Measurements from ENCODE around the gene USP2.

Gene USP2

DNA sequence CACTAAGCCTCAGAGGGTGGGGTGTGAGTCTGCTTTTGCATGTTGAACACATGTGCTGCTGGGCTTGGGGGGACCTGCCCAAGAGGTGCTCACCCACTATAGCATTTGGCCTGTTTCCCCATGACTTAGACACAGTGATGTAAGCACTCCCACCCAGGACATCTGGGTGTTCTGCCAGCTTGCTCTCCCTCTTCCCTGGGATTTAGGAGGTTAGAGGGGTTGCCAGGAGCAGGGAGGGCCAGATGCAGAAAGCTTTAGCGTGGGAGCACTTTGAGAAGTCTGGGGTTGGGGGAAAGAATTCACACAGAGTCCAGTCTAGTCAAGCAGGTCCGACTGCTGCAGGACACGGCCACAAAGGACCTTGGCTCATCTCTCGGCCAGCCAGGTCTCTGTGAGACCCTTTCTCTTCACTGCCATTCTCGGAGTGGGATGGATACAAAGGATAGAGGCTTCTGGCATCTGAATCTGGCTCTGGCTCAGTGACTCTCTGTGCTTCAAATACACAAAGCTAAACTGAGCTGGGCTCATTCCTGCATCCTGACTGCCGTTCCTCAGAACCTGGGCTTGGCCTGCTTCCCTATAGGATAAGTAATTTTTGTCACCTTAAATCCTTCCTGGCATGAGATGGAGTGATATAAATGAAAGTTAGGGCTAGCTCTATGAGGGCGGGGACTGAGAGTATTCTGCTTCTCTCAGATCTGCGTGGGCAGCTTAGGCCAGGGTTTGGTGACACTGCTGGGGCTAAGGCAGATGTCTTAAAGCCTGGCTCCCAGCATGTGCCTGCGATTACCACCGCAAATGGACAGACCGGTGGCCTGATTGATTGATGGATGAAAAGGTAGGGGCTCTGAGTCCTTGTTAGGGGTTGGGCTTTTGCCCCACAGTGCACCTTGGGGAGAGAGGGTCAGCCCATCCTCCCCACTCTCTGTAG lies 14.5 kb downstream of the USP2 start:
- no peak overlapping the region for H3K4me3 ChIP-seq (ENCODE audit: low read depth, low read length)

- no peak overlapping the region for H3K4me3 ChIP-seq (ENCODE audit: low read depth, low read length)
Measured at GRCh38 chr11:119365071-119365591, 16.4 kb downstream of the USP2 start.

- H3K4me3 ChIP-seq (ENCODE audit: low read depth, low read length): peak overlapping the region; percentile 27
Measured at GRCh38 chr11:119363851-119364590, 17.5 kb downstream of the USP2 start.

DNA sequence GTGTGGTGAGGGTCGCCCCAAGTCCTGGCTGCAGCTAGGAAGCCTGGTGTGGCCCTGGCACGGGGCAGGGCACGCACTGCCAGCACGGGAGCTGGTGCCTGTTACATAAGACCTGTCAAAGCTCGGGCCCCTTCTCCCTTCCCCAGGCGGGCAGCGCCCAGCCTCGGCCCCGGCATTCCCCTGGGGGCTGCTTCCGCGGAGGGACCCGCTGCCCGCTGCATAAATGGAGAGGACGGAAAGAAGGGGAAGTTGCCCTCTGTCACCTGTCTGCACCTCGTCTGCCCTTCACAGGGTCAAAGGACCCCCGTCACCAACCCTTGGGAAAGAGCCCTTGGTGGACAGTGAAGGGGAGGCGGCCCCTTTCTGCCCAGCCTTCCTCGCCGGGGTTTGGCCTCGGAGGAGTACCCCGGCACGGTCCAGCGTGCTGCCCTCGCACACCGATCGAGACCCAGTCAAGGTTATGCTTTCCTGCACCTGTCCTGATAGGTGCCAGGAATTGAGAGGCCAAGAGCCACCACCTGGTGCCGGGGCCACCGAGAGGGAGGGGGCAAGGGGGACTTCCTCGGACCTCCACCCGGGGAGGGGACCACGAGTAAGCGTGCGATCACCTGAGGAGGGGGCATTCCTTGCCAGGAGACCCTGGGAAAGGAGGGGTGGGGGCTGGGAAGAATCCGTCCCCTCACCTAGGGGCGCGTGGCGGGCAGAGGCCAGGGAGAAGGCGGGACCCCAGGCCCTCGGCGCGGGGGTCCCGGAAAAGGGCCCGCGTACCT lies 18.2 kb downstream of the USP2 start:
- no peak overlapping the region for H3K4me3 ChIP-seq (ENCODE audit: low read depth, low read length)

DNA sequence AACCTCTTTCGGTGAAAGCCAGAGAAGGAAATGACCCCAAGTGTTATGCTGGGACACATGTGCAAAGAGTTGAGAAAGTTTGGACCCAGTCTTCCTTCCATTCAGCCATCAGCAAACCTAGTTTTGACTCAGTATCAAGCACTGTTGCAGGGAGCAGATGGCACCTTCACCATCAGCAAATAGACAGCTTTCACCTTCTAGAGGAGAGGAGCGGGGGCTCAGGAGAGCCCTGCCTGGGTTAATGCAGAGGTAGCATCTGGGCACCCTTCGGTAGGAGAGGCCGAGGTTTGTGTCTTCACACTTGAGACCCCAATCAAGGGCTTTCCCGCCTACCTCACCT lies 18.8 kb downstream of the USP2 start:
- H3K4me3 ChIP-seq (ENCODE audit: low read depth, low read length): no peak overlapping the region

- no peak overlapping the region for H3K4me3 ChIP-seq (ENCODE audit: low read depth, low read length)
Measured at GRCh38 chr11:119361941-119362725, 19.4 kb downstream of the USP2 start.

GRCh38 chr11:119361056-119361787 lies 20.3 kb downstream of the USP2 start:
- H3K4me3 ChIP-seq (ENCODE audit: low read depth, low read length): no peak overlapping the region

- no peak overlapping the region for H3K4me3 ChIP-seq (ENCODE audit: low read depth, low read length)
Measured at GRCh38 chr11:119359365-119360214, 21.9 kb downstream of the USP2 start.

DNA sequence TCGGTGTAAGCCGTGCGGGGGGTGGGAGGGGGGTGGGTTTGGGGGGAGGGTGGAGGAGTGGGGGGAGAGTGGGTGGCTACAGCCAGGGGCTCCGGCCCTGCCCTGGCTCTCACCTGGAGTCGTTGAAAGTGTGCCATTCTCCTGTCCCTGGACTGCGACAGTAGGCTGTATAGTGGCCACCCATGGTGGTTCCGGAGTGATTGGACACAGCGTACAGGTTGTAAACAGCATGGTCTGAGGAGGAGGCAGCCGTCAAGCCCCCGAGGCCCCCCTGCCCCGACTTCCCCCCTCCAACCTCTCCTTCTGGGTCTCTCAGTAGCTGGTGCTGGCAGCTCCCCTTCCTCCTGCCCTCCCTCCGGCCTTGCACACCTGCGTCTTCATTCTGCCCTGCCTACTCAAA lies 24.4 kb downstream of the USP2 start:
- no peak overlapping the region for H3K4me3 ChIP-seq (ENCODE audit: low read depth, low read length)

GRCh38 chr11:119356349-119357031 lies 25.0 kb downstream of the USP2 start:
- H3K4me3 ChIP-seq (ENCODE audit: low read depth, low read length): peak overlapping the region; percentile 50

DNA sequence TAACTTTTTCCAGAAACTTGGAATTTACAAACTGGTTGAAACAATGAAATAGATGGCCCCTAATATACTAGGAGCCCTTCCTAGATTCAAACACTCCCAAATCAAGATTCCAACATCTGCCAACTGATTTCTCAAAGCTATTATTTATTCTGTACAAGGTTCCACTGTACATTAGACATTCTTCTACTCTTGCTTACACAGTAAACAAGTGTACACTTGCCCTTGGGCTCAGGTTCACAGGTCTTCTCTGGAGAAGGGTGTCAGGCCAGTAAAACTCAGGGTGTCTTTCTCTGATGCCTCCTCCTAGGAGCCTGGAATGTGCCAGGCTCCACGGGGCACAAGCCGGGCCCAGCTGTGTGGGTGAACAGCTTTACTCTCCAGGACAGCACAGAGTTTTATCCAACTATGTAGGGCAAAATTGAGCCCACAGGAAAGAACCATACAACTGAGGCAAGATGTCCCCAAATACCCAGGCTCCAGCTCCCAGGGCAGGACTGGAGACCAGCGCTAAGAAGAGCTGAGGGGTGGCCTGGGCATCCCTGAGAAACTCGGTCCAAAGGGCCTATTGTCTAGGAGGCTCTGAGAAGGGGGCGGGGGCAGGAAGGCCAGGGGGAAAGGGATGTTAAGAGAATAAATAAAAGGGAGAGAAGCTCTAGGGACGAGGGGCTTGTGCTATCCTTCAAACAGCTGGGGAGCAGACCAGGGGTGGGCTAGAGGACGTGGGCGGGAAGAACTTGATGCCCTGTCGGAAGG lies 26.2 kb downstream of the USP2 start:
- H3K4me3 ChIP-seq (ENCODE audit: low read depth, low read length): no peak overlapping the region

DNA sequence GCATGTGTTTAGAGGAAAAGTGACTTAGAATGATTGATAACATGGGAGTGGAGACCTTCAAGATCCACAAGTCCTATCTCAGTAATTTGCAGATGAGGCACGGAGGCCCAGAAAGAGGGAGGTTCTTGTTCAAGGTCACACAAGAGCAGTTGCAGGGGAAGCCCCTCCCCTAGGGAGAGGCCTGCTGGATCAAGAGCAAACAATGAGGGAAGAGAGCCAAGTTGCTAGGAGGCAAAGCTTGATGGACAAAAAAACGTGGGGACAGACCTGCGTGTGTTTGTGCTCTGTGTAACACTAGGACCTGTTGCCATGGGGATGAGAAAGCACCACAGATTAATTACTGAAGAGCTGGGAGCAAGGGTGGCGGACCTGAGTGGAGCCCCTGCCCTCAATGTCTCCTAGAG lies 28.6 kb downstream of the USP2 start:
- H3K4me3 ChIP-seq (ENCODE audit: low read depth, low read length): no peak overlapping the region

DNA sequence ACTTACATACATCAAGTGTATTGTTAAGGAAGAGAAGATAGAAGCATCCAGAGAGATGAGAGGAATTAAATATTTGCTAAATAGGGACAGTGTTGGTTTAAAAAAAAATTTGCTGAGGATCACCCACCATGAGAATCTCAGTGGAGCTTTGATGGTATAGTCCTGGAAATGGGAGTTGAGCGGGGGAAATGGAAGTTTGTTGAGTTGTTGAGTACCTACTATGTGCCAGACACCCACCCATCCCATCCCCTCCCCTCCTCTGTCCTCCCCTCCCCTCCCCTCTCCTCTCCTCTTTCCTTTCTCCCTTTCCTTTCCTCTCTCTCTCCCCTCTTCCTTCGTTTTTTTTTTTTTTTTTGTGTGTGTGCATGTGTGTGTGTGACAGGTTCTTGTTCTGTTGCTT lies 30.3 kb downstream of the USP2 start:
- no peak overlapping the region for H3K4me3 ChIP-seq (ENCODE audit: low read depth, low read length)

- no peak overlapping the region for H3K4me3 ChIP-seq (ENCODE audit: low read depth, low read length)
Measured at GRCh38 chr11:119350302-119350701, 31.2 kb downstream of the USP2 start.

- H3K4me3 ChIP-seq (ENCODE audit: low read depth, low read length): no peak overlapping the region
Measured at GRCh38 chr11:119347940-119348605, 33.4 kb downstream of the USP2 start.

DNA sequence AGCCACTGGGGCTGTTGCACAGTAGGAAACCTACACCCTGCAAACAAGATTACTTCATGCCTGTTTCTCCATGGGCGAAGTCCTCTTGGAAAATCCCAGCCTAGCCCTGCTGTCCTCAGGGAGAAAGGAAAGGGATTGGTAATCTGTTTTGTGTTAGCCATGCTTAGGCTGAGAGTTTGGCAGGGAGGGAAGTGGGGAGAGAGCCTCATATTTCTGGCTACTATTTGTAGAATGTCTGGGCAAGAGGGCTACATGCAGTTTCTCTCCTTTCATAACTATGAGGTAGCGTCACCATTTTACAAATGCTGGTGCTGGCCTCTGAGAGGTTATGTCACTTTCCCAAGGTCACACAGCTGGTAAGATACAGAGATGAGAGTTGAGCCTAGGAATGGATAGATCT lies 34.2 kb downstream of the USP2 start:
- H3K4me3 ChIP-seq (ENCODE audit: low read depth, low read length): no peak overlapping the region

- H3K4me3 ChIP-seq (ENCODE audit: low read depth, low read length): no peak within 1 kb of the TSS
Measured at GRCh38 chr11:119346605-119347004, 34.9 kb downstream of the USP2 start, which contains the start of gene MFRP. MFRP (minus strand) TSS chr11:119346705; CDS start chr11:119346513, 192 bp downstream.
